Measurements from ENCODE around the gene RGS2. TPM values are rescaled to one million over a fixed set of nuclear protein-coding genes. Genes with fewer than 3 reads are reported as not detected.

The RGS2 gene
- total and polyA plus RNA-seq, 9 of the 15 experiments (the other 6 are each of a cell fraction or from before 2014, with no cell fraction given), result 2.5 to 5.4 (median 3.8) TPM

DNA sequence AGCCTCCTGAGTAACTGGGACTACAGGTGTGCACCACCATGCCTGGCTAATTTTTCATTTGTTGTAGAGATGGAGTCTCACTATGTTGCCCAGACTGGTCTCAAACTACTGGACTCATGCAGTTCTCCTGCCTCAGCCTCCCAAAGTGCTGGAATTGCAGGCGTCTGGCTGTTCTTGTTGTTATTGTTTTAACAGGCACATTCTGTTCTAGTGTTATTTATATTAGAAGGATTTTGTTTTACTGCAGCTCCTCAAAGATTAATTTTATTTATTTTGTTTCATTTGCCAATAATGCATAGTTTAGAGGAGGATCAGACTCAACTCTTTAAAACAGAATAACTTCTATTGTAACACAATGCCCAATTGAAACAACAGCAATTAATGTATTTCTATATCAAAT, 35.5 kb downstream of the RGS2 start:
- H3K4me2 ChIP-seq (ENCODE audit: insufficient read depth, low read length), result no peak overlapping the region
- no peaks in the 10 kb centered on the region for H3K27me3 ChIP-seq (ENCODE audit: control insufficient read depth in 2 of 2, insufficient read depth in 2 of 2, low read length in 2 of 2)
- DNase-seq (ENCODE audit: extremely low read depth in 1 of 4, low spot score in 3 of 4) (no peak), ATAC-seq (no peak), FAIRE-seq (no peak)
- TF ChIP-seq EP400 (IDR thresholded peaks at IDR 0.05) (no peak), GABPB1 (CRISPR knock-in tag; IDR thresholded peaks at IDR 0.05) (no peak), ZNF311 (CRISPR knock-in tag; IDR thresholded peaks at IDR 0.05) (no peak), ZNF551 (CRISPR knock-in tag; IDR thresholded peaks at IDR 0.05) (no peak)
- no peak overlapping the region for H3K4me3 ChIP-seq
- H4K20me1 ChIP-seq (replicated peaks; ENCODE audit: control insufficient read depth, insufficient read depth, low read length), result no peaks in the 10 kb centered on the region
- H3K4me1 ChIP-seq (replicated peaks in 1 of 2; ENCODE audit: control insufficient read depth in 2 of 2, insufficient read depth in 2 of 2, low read length in 2 of 2), result no peaks in the 10 kb centered on the region
- no TSS peak for BruUV-seq (replicated peaks)
- no peaks in the 10 kb centered on the region for H3K9me3 ChIP-seq (replicated peaks; ENCODE audit: control insufficient read depth, insufficient read depth, low read depth, low read length)
- H3K36me3 ChIP-seq (ENCODE audit: control insufficient read depth, insufficient read depth, low read length), result no peaks in the 10 kb centered on the region
- ChIA-PET CTCF (ENCODE audit: low intra/inter-chr PET ratio) (no interaction called here), POLR2A (no interaction called here)
- H3K27ac ChIP-seq (ENCODE audit: extremely low read depth, low read depth, low read length), result no peak overlapping the region
- in situ Hi-C loops (cut with MboI), result no loop called here
- no peaks in the 10 kb centered on the region for H3K9me1 ChIP-seq (ENCODE audit: control insufficient read depth, insufficient read depth, low read length)
- H2AFZ ChIP-seq (ENCODE audit: low read depth, low read length), result no peak overlapping the region
- H3K79me2 ChIP-seq (ENCODE audit: control insufficient read depth, insufficient read depth, low read length), result no peaks in the 10 kb centered on the region
- H3K9ac ChIP-seq (ENCODE audit: insufficient read depth in 1 of 2, low read depth in 2 of 2, low read length in 2 of 2), result no peak overlapping the region
- intact Hi-C loops (cut with micrococcal nuclease), result no loop called here
- 0% methylated on average over 1 of the region's 1 CpG for WGBS (ENCODE audit: insufficient coverage, low coverage, missing lambda C conversion rate)

DNA sequence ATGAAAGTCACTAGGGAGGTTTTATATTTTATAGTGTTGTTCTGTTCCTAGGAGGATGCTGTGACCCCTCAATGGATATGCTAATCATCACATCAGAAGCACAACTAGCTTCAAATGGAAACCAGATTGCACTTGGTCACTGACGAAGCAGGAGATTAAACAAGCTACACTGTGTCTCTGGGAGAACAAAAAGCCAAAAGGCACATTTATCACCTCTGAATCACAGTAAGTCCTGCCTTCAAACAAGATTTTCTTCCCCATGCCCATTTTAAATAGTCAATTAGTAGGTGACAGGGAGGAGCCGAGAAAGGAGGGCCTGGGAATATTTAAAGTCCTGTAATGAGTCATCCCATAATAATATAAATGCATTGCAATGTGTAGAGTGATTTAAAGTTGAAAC, 38.1 kb downstream of the RGS2 start:
- DNase-seq (ENCODE audit: extremely low read depth in 1 of 4, low spot score in 3 of 4) (no peak), ATAC-seq (no peak), FAIRE-seq (no peak)
- CTCF ChIA-PET (ENCODE audit: low intra/inter-chr PET ratio), result no interaction called here
- Histone ChIP-seq H4K20me1 (replicated peaks; ENCODE audit: control insufficient read depth, insufficient read depth, low read length) (no peaks in the 10 kb centered on the region), H3K9me1 (ENCODE audit: control insufficient read depth, insufficient read depth, low read length) (no peaks in the 10 kb centered on the region), H3K4me2 (ENCODE audit: insufficient read depth, low read length) (no peak overlapping the region), H3K9me3 (replicated peaks; ENCODE audit: control insufficient read depth, insufficient read depth, low read depth, low read length) (no peaks in the 10 kb centered on the region), H3K4me1 (replicated peaks in 1 of 2; ENCODE audit: control insufficient read depth in 2 of 2, insufficient read depth in 2 of 2, low read length in 2 of 2) (no peaks in the 10 kb centered on the region), H3K79me2 (ENCODE audit: control insufficient read depth, insufficient read depth, low read length) (no peaks in the 10 kb centered on the region), H2AFZ (ENCODE audit: low read depth, low read length) (no peak overlapping the region), H3K27me3 (ENCODE audit: control insufficient read depth in 2 of 2, insufficient read depth in 2 of 2, low read length in 2 of 2) (no peaks in the 10 kb centered on the region), H3K27ac (ENCODE audit: extremely low read depth, low read depth, low read length) (no peak overlapping the region), H3K4me3 (no peak overlapping the region), H3K36me3 (ENCODE audit: control insufficient read depth, insufficient read depth, low read length) (no peaks in the 10 kb centered on the region), H3K9ac (ENCODE audit: insufficient read depth in 1 of 2, low read depth in 2 of 2, low read length in 2 of 2) (no peak overlapping the region)
- TF ChIP-seq ZFP30 (CRISPR knock-in tag; IDR thresholded peaks at IDR 0.05; ENCODE audit: borderline replicate concordance) (no peak), HMG20A (CRISPR knock-in tag; conservative IDR thresholded peaks at IDR 0.05) (no peak), MIER1 (IDR thresholded peaks at IDR 0.05; ENCODE audit: low read depth) (no peak), BMI1 (IDR thresholded peaks at IDR 0.05; ENCODE audit: low read length) (no peak), TEAD1 (CRISPR knock-in tag; IDR thresholded peaks at IDR 0.05) (no peak)
- TF ChIP-seq, protein P1, sequence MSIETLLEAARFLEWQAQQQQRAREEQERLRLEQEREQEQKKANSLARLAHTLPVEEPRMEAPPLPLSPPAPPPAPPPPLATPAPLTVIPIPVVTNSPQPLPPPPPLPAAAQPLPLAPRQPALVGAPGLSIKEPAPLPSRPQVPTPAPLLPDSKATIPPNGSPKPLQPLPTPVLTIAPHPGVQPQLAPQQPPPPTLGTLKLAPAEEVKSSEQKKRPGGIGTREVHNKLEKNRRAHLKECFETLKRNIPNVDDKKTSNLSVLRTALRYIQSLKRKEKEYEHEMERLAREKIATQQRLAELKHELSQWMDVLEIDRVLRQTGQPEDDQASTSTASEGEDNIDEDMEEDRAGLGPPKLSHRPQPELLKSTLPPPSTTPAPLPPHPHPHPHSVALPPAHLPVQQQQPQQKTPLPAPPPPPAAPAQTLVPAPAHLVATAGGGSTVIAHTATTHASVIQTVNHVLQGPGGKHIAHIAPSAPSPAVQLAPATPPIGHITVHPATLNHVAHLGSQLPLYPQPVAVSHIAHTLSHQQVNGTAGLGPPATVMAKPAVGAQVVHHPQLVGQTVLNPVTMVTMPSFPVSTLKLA (conservative IDR thresholded peaks at IDR 0.05), result no peak
- POLR2A ChIA-PET, result interaction anchor here (0.6 to 1.0 kb wide), 2 partner anchors 13 to 708 kb away, joined by 3 read pairs; no protein-coding TSS in a partner anchor
- intact Hi-C loops (cut with micrococcal nuclease), result no loop called here
- BruUV-seq (replicated peaks), result no TSS peak
- in situ Hi-C loops (cut with MboI), result no loop called here
- WGBS (ENCODE audit: insufficient coverage, low coverage, missing lambda C conversion rate), result 3% methylated on average over 2 of the region's 2 CpGs
